Neutrophil (primary cell): Measurements from ENCODE around the gene RAB40C.
A peak's percentile ranks its signal among the peaks of the same experiment; 100 is the strongest.

ENCODE experiments used
- H3K27ac ChIP-seq: fragments of 200-600 bp; sonication (generic); 2 replicates; pipeline ENCODE4 v1.5.1; 2016; ENCODE audit warnings: mild to moderate bottlenecking, moderate library complexity
- H3K27me3 ChIP-seq: fragments of 200-600 bp; sonication (generic); 2 replicates; pipeline ENCODE4 v1.6.0; 2016; ENCODE audit warnings: mild to moderate bottlenecking
- H3K36me3 ChIP-seq: fragments of 200-600 bp; sonication (generic); 2 replicates; pipeline ENCODE4 v1.5.1; 2017
- H3K4me1 ChIP-seq, 2 experiments: fragments of 200-600 bp in 1 of 2; sonication (generic) in 1 of 2; 1 replicate in 1 of 2; 2 replicates in 1 of 2; pipeline versions ENCODE4 v1.5.1 to v1.6.1; 2013 to 2016; ENCODE audit warnings: low read depth in 1 of 2, low read length in 1 of 2, mild to moderate bottlenecking in 1 of 2, moderate library complexity in 1 of 2; ENCODE audit not compliant: control insufficient read depth in 1 of 2, insufficient read depth in 1 of 2
- H3K4me3 ChIP-seq, 2 experiments: fragments of 200-600 bp in 1 of 2; sonication (generic) in 1 of 2; 1 replicate in 1 of 2; 2 replicates in 1 of 2; pipeline ENCODE4 v1.5.1; 2013 to 2016; ENCODE audit warnings: low read depth in 1 of 2, low read length in 1 of 2, mild to moderate bottlenecking in 1 of 2, moderate library complexity in 1 of 2
- H3K9me3 ChIP-seq: fragments of 200-600 bp; sonication (generic); 2 replicates; pipeline ENCODE4 v1.5.1; 2016
- CTCF ChIP-seq: fragments of 200-600 bp; sonication (generic); IDR thresholded peaks from 2 replicates; pipeline ENCODE4 v1.5.1; 2016; ENCODE audit warnings: antibody characterized with exemption

RAB40C gene

GRCh38 chr16:609316-609715 is 19.4 kb downstream of the RAB40C start:
- no peak for TF ChIP-seq CTCF
- no peak overlapping the region for H3K27ac ChIP-seq
- no peaks in the 10 kb centered on the region for H3K27me3 ChIP-seq
- H3K4me3 ChIP-seq, result no peak overlapping the region
- no peaks in the 10 kb centered on the region for H3K4me1 ChIP-seq
- H3K36me3 ChIP-seq, result peaks cover 7% of the 10 kb centered on the region
- no peaks in the 10 kb centered on the region for H3K9me3 ChIP-seq

- Histone ChIP-seq H3K9me3 (no peaks in the 10 kb centered on the region), H3K27ac (peak overlapping the region; percentile 15), H3K4me1 (no peaks in the 10 kb centered on the region), H3K27me3 (no peaks in the 10 kb centered on the region), H3K36me3 (peaks cover 13% of the 10 kb centered on the region), H3K4me3 (no peak overlapping the region)
- TF ChIP-seq CTCF, result no peak
These were observed 20.1 kb downstream of the RAB40C start for GRCh38 chr16:609984-610383.

- peak; percentile 80 for TF ChIP-seq CTCF
- Histone ChIP-seq H3K9me3 (no peaks in the 10 kb centered on the region), H3K4me3 (no peak overlapping the region)
These were observed 20.9 kb downstream of the RAB40C start for GRCh38 chr16:610513-611381.

GRCh38 chr16:615122-615521 is 25.3 kb downstream of the RAB40C start:
- Histone ChIP-seq H3K36me3 (peaks cover 51% of the 10 kb centered on the region), H3K27me3 (no peaks in the 10 kb centered on the region), H3K27ac (no peak overlapping the region), H3K4me1 (no peaks in the 10 kb centered on the region), H3K4me3 (no peak overlapping the region), H3K9me3 (no peaks in the 10 kb centered on the region)
- TF ChIP-seq CTCF, result no peak

More at GRCh38 chr16:610513-611381, 20.9 kb downstream of the RAB40C start:
- peak overlapping the region; percentile 15 for H3K27ac ChIP-seq
- H3K27me3 ChIP-seq, result no peaks in the 10 kb centered on the region
- H3K4me1 ChIP-seq, result no peaks in the 10 kb centered on the region
- peaks cover 16% of the 10 kb centered on the region for H3K36me3 ChIP-seq

- H3K36me3 ChIP-seq, result peaks cover 69% of the 10 kb centered on the region
- no peaks in the 10 kb centered on the region for H3K4me1 ChIP-seq
- no peaks in the 10 kb centered on the region for H3K9me3 ChIP-seq
- TF ChIP-seq CTCF, result no peak
- H3K27me3 ChIP-seq, result no peaks in the 10 kb centered on the region
- H3K4me3 ChIP-seq, result no peak overlapping the region
- no peak overlapping the region for H3K27ac ChIP-seq
These were observed 27.1 kb downstream of the RAB40C start for GRCh38 chr16:616733-617586.
